Gastroesophageal sphincter (tissue), 3 donors: ENCODE data around the gene ZNF446.

Experiments used
- EP300 ChIP-seq: sonication (generic); formaldehyde crosslinking; IDR thresholded peaks from one replicate; pipeline ENCODE4 v1.6.1; 2017; ENCODE audit warnings: antibody characterized with exemption, mild to moderate bottlenecking
- POLR2A ChIP-seq, 2 donors: fragments of 450-650 bp; IDR thresholded peaks; one replicate each; pipeline ENCODE4 v1.6.1; 2017; ENCODE audit warnings: antibody characterized with exemption in 2 of 2, mild to moderate bottlenecking in 2 of 2, moderate library complexity in 1 of 2
- POLR2AphosphoS5 ChIP-seq: sonication (generic); formaldehyde crosslinking; IDR thresholded peaks from one replicate; pipeline ENCODE4 v1.6.1; 2017; ENCODE audit warnings: antibody characterized with exemption
- TF ChIP-seq, protein P1 (sequence below), 4 experiments: fragments of 200-600 bp in 2 of 4; fragments of 450-650 bp in 2 of 4; sonication (generic) in 1 of 4; IDR thresholded peaks; one replicate each; pipeline ENCODE4 v1.5.1; 2017 to 2019; ENCODE audit warnings: antibody characterized with exemption in 4 of 4, mild to moderate bottlenecking in 2 of 4, moderate library complexity in 2 of 4

DNA sequence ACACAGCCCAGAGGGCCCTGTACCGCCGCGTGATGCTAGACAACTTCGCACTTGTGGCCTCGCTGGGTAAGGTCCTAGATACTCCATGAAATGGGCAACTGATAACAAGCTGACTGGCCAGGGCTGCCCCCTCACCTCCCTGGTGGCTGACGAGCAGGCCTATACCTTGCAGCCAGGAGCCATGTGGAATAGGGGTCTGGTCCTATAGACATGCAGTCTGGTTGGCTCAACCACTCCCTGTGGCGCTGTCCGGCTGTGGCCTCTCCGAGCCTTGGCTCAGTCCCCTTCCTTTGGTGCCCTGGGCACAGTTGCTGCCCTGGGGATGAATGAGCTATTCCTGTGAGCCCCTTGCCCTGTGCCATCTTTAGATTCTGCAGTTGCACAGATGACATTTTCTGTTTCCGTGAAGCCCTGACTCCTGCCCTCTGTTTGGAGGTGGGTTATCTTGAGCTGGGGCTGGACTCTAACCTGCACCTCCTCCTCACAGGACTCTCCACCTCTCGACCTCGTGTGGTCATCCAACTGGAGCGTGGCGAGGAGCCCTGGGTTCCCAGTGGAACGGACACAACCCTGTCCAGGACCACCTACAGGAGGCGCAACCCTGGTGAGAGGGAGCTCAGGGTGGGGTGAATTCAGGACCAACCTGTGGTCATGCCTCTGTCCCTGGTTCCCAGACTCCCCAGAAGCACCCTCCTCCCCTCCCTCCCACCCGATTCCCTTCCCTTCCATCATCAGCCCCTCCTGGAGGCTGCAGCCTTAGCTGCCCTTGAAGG is 6.7 kb upstream of the ZNF446 start:
- TF ChIP-seq POLR2AphosphoS5: no peak
- TF ChIP-seq POLR2A (IDR thresholded peaks at IDR 0.05): no peak
- TF ChIP-seq, protein P1, sequence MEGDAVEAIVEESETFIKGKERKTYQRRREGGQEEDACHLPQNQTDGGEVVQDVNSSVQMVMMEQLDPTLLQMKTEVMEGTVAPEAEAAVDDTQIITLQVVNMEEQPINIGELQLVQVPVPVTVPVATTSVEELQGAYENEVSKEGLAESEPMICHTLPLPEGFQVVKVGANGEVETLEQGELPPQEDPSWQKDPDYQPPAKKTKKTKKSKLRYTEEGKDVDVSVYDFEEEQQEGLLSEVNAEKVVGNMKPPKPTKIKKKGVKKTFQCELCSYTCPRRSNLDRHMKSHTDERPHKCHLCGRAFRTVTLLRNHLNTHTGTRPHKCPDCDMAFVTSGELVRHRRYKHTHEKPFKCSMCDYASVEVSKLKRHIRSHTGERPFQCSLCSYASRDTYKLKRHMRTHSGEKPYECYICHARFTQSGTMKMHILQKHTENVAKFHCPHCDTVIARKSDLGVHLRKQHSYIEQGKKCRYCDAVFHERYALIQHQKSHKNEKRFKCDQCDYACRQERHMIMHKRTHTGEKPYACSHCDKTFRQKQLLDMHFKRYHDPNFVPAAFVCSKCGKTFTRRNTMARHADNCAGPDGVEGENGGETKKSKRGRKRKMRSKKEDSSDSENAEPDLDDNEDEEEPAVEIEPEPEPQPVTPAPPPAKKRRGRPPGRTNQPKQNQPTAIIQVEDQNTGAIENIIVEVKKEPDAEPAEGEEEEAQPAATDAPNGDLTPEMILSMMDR (IDR thresholded peaks at IDR 0.05): no peak
- TF ChIP-seq EP300: no peak
